Measurements from ENCODE around the gene OPCML.

OPCML gene

DNA sequence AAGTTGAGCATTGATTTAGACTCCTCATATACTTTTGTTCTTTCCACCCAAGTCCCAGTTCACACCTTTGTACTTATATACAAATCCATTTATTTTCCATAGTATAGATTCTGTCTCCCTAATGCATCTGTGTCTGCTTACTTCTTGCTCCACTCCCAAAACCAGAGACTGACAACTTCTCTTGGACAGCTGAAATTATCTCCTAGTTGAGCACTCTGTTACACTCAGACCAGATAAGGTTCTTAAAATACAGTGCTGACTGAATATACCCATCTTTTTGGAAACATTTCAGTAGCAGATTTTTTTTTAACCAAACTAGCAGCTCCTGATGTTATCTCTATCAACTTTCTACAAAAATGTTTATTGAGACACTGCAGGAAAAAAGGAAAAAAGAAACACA is 106.3 kb downstream of the OPCML start:
- no peak overlapping the region for H3K27ac ChIP-seq
- no peak overlapping the region for H3K4me3 ChIP-seq

DNA sequence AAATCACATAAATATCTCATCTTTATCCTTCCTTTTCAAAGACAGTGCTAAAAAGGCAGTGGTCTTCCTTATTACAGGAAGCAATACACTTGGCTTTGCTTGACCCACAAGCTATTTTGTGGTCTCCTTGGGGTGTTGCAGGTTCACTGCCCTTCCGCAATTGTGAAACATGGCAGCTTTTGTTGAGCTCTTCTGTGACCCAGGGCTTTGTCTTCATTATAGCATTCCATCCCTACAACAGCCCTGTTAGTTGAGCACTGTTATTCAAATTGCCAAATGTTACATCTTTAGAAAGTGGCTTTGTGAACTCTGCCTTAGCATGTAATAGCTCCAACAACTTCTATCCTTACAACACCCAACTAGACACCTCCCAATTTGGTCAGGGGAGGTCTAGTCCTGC is 107.1 kb downstream of the OPCML start:
- Histone ChIP-seq H3K4me3 (no peak overlapping the region), H3K27ac (no peak overlapping the region)

DNA sequence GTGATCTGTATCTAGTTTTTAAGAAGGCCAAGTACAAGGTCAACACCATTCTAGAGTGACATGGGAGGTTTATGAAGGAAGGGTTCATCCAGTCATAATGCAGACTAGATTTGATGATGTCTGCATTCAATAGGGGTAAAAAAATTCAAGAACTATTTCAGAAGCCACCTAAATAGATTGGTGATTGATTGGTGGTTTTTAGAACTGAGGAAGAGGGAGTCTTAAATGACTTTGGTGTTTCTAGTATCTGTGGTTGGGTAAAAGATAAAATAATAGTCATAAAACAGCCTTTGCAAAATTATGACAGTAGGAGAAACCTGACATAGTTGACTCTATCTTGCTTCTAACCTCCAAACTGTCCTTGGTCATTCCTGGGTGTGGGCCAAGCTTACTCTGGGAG is 114.1 kb downstream of the OPCML start:
- no peak overlapping the region for H3K4me3 ChIP-seq
- H3K27ac ChIP-seq = no peak overlapping the region

DNA sequence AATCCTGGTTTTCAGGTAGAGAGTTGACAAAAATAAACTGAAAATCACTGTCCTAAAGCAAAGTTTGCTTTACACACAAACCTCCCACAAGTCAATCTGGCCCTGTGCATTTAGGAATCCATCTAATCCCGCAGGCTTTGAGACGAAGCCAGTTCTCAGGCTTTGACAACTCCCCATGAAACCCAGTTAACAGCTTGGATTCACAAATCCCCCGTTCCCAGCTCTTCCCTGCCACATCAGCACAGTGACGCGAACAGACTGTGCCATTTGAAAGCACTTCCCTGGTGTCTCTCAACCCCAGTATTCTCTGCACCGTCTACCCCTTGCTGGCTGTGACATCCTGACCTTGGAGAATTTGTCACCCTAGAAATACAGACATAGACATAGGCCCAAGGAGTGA is 117.8 kb downstream of the OPCML start:
- Histone ChIP-seq H3K4me3 (no peak overlapping the region), H3K27ac (no peak overlapping the region)

DNA sequence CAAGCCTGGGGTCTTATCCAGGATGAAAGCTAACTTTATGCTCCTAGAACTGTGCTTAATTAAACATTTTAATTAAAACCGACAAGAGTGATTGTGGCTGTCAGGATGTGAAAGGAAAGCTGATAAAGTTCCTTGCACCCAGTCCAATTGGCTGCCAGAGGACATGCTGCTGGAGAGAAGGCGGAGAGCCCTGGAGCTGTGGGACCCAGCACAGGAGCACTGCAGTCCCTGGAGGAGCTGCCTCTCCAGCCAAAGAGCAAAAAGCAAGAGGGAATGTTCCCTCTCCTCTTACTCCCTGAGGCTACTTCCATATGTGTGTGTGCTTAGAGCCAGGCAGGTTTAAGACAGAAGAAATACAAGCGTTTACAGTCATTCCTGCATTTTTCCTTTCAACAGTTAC is 118.6 kb downstream of the OPCML start:
- Histone ChIP-seq H3K27ac (no peak overlapping the region), H3K4me3 (no peak overlapping the region)

DNA sequence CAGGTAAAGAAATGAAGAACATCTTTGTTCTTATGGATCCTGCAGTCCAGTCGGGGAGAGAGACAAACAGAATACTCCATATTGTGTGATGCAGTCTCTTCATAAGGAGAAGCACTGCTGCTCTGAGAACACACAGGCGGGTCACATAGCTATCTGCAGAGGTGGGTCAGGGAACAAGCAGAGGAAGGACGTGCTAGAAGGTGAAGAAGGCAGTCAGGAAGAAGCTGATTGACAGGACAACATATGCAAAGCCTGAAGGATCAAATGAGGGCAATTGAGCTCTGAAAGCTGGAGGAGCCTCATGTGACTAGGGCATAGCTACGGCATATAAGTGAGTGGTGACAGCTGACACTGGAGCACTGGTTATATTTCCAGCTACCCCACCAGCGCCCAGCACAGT is 122.5 kb downstream of the OPCML start:
- H3K4me3 ChIP-seq = no peak overlapping the region
- no peak overlapping the region for H3K27ac ChIP-seq

DNA sequence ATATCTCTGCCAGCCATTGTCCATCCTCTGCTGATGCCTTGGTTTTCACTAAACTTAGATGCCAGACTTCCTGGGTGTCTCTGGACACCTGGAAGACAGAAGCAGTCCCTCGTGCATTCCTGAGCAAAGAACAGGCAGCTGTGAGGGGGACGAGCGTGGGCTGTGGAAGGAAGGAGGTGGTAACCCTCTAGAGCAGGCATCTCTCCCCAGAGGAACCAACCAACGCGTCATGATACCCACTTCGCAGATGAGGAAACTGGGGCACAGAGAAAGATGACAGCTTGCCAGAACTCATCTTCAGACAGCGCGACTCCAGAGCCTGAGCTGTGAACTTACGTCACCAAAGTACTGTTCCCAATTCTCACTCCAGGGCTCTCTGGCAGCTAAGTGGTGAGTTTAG is 123.4 kb downstream of the OPCML start:
- Histone ChIP-seq H3K4me3 (no peak overlapping the region), H3K27ac (no peak overlapping the region)

DNA sequence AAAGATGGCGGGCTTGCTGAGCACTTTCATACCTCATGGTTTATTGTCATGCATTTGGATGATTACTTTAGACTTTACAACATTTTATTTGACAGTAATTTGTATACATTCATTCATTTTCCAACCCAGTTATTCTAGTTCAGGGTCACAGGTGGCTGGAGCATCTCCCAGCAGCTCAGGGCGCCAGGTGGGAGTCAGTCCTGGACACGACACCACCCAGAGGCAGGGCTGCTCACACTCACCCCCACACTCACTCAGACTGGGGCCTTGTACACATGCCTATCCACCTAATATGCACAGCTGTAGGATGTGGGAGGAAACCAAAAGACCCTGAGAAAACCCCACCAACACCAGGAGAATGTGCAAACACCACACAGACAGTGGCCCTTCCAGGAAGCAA is 123.9 kb downstream of the OPCML start:
- H3K27ac ChIP-seq = no peak overlapping the region
- H3K4me3 ChIP-seq = no peak overlapping the region

DNA sequence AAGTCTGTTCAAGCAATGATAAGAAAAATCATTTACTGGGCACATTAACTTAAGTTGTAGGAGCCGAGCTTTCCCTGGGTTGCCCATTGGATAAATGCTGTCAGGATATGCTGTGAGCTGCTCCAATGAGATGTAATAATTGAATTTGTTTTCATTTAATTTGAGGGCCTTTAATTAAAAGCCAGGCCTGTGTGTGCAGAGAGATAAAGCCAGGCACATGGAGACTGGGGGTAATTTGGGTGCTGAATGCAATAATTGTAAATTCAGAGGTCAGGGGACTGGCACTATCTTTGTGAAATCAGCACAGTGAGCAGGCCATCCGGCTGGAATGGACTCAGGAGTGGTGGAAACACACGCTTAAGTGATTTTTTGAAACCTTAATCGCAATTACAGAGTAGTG is 125.8 kb downstream of the OPCML start:
- H3K4me3 ChIP-seq = no peak overlapping the region
- H3K27ac ChIP-seq = no peak overlapping the region

DNA sequence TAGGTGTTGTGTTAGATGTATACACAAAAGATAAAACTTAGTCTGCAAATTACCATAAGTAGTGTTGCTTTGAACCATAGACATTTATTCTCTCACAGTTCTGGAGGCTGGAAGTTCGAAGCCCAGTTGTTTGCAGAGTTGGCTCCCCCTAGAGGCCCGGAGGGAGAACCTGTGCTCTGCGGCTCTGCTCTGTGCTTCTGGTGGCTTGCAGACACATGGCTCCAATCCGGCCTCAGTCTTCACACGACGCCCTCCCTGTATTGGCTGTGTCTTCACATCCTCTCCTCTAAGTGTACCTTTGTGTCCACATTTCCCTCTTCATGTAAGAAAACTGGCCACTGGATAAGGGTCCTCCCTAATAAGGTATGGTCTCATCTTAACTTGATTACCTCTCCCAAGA is 128.4 kb downstream of the OPCML start:
- no peak overlapping the region for H3K27ac ChIP-seq
- no peak overlapping the region for H3K4me3 ChIP-seq

DNA sequence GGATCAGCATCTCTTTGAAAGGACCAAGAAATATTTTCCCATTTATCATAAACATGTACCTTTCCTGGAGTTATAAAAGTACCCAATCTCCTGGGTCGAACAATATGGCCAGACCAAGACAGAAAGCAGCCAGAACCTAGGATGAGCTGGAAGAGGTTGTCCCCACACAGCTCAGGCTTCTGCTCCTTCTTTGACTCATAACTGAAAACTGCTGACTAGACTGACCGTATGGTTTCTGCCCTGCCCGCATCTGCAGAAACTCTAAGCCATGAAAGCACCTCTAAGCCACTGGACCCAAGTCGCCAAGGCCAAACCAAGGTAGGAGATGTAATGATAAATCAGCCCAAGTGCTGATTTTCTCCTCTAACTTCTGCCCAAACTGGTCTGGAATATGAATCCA is 129.8 kb downstream of the OPCML start:
- Histone ChIP-seq H3K27ac (no peak overlapping the region), H3K4me3 (no peak overlapping the region)

DNA sequence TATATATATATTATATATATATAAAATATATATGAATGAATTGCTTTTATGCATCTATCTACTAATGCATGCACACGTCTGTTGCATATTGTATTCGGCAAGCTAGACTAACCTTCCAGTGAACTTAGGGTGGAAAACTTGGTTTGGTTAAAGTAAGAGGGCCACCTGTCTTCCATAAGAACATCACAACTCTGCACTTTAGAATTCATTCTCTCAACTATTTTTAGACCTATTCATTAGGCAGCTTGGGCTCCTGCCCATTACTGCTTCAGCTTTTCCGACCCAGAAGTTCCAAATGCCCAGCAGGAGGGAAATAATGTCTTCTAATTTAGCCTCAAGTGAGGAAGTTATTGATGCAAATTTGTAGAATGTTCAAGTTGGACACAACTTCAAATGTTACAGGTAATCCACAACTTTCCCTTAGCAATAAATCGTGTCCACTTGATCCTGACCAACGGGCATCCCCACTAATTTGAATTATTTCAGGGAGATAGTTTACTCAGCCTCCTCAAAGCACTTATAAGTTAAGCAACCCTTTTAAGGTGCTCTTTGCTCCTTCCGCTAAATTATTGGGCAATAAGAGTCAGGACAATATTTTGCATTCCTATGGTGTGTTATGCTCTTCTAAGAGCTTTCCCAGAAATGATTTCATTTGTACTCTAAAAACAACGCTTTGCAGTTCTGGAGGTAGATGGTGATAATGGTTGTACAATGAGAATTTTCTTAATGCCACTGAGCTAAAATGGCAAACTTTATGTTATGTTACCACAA is 132.3 kb downstream of the OPCML start:
- Histone ChIP-seq H3K4me3 (no peak overlapping the region), H3K27ac (no peak overlapping the region)

DNA sequence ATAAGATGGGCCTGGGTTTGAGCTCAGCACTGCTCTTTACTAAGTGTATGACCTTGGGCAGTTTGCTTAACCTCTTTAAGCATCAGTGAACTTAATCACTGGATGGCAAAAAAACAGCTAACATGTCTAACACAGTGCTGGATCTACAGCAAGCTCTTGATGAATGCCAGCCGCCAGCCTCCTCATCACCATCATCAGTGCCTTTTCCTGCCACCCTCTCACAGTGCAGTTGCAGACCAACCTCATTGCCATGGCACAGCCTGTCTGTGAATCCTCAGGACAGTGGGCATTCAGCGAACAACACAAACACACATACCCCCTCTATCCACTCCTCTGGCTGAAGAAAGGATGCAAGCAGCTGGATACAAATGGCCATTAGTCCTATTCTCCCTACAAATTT is 133.0 kb downstream of the OPCML start:
- no peak overlapping the region for H3K4me3 ChIP-seq
- no peak overlapping the region for H3K27ac ChIP-seq

DNA sequence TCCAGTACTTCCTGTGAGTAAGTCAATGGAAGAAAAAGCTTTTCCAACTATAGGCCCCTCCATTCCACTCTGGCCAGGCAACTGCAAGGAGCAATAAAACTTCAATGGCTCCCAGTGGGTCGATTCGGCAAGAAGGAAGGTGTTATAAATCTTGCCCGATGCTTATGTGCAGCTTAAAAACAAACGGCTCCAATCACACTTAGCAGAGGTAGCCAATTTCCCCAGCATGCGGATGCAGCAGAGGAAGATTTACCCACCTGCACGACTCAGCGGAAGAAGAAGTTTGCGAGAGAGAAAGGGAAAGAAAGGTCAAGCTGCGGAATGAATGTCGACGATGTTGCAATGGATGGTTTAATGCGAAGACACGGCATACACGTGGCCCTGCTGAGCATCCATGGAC is 141.5 kb downstream of the OPCML start:
- no peak overlapping the region for H3K27ac ChIP-seq
- H3K4me3 ChIP-seq = no peak overlapping the region

DNA sequence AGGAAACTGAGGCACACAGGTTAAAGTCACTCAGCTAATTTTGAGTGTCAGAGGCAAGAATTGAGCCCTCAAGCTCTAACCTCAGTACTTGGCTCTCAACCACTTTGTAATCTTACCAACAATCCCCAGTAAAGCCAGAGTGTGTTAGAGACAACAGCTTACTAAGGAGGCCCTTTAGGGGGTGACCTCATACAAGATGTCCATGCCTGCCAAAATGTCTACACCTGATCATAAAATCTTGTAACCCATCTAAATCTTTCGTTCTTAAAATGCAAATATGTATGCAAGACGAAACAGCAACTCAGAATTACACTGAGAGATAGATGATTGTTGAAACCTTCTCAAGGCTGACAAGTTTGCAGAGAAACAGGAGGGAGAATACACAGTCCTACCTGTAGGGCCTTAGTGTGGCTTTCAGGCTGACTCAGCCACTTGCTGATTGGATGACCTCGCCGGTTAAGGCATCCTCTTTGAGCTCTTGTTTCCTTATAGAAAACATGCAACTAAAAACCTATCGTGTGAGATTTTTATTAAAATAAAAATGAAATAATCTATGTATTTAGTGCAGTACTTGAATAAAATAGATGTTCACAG is 143.2 kb downstream of the OPCML start:
- H3K4me3 ChIP-seq = no peak overlapping the region
- peak overlapping the region in 1 of 21 experiments; percentile 18 for H3K27ac ChIP-seq

DNA sequence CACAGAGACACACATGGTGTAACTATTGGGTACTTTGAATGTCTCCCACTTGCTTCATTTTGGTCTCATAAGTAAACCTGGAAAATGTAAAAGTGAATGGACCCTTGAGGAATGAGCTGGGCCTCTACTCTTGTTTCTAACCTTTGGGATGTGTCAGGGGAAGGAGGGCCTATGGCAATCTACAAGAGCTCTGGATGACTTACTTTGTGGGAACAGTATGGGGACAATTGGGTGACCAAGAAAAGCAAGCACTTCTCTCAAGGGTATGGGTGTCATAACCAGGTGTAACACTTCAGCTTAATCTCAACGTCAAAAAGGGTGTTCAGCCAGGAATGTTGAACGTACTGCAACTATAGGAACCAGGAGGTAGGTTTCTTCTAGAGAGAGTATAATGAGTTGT is 144.0 kb downstream of the OPCML start:
- H3K4me3 ChIP-seq = no peak overlapping the region
- H3K27ac ChIP-seq = no peak overlapping the region

DNA sequence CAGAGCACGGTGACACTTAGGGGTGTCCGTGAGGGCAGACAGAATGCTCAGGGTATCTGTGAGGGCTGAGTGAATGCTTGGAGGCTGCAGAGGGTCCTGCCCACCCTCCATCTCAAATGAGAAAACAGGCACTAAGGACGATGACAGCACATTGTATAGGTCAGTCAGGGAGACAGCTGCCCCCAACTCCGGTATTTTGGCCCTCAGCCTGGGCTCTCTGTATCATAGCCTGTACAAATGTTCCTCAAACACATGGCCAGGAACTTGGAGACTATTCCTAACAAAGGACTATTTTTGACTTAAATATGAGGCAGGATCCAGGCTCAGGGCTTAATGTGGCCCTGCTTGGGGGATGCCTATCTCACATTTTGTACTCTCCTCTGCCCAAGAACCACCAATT is 145.4 kb downstream of the OPCML start:
- no peak overlapping the region for H3K27ac ChIP-seq
- H3K4me3 ChIP-seq = no peak overlapping the region

DNA sequence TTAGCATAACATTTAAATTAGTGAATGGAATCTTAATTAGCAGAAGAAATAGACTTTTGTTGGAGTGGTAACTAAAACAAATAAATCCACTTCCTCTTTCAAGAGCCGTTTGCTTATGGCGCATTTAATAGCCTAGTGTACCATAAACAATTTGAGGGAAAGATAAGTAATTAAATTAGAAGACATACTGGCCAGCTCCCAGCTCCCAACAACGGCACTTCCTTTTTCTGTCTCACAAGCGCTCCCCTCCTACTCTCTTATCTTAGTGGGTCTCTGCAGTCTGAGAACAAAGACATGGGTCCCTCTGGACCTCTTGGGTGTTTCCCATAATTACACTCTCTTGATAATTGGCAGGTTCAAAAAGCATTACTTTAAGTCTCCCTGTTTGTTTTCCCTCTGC is 146.0 kb downstream of the OPCML start:
- no peak overlapping the region for H3K4me3 ChIP-seq
- H3K27ac ChIP-seq = no peak overlapping the region

DNA sequence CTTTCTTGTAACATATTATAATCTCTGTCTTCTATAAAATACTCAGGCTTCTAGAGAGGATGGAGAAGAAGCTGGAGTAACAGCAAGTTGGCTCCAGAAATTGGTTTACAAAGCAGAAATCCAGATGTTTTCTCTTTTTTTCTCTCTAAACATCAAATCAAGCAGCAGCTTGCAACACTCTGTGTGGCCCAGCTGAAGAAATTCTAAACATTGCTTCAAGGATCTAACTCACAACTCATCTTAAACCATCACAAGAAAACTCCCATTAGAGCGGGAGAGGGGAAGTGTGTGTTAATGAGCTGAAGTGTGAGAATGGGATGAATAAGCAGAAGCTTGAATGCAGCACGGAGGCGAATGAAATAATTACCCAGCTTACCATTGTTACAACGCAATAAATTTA is 146.5 kb downstream of the OPCML start:
- Histone ChIP-seq H3K4me3 (no peak overlapping the region), H3K27ac (no peak overlapping the region)

DNA sequence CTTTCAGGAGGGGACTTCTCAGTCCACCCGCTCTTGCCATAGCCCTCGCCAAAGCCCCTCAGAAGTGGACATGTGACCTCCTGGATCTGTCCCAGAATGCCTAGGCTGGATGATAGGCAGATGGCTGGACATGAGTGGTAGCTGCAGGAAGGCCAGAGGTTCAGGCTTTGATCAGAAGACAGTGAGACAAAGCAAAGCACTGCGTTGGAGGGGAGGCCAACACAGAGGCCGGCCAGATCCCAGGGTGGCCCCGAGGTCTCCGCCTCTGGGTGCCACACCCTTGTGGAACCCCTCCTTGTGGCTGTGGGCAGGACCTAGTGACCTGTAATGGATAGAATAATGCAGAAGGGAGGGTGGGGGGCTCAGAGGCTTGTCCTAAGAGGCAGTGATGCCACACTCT is 147.6 kb downstream of the OPCML start:
- Histone ChIP-seq H3K27ac (no peak overlapping the region), H3K4me3 (no peak overlapping the region)

DNA sequence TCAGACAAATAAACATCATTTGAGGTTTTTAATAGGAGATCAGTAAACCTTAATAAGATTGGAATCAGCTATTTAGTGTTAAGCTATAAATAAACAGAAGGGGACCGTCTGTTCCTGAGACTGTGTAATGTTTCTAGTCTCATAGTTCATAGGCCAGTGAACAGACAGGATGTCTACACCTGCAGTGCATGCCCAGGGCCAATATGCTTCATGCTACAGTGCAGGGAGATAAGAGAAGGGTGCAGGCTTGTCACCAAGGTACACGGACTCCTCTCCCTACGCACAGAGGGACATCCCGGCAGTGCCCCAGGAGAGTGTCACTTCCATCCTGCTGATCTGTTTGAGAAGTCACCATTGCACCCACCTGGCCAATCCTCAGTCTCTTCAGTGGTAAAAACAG is 148.6 kb downstream of the OPCML start:
- no peak overlapping the region for H3K4me3 ChIP-seq
- H3K27ac ChIP-seq = no peak overlapping the region

DNA sequence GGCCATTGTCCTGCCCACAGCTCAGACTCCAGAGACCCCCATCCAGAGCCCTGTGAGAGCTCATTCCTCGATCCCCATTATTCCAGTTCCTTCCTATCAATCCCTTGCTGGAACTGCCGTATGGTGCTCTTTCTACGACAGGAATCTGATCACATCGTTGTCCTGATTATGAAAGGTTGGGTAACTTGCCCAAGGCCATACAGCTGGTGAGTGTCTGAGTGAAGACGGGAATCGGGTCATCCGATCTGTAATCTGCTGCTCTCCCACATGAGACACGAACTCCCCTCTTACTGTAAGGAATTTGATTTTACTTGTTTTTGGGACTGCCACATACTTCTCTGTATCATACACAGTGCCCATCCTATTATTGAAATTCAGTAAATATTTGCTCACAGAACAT is 149.1 kb downstream of the OPCML start:
- H3K27ac ChIP-seq = no peak overlapping the region
- no peak overlapping the region for H3K4me3 ChIP-seq

All from skin epidermis (tissue), 12 donors.